GM19035 (cell line): ENCODE results near the gene MYBPC1.
"Not testable (repeated sequence)": the region's sequence is repeated elsewhere in the genome, so short reads cannot be mapped to it uniquely, and the experiment has no call there.

Experiments
- ATAC-seq: cut with Tn5 transposase; IDR thresholded peaks from one replicate; pipeline ENCODE4 v1.9.1; 2021; ENCODE audit not compliant: unreplicated experiment

MYBPC1 gene, protein sequence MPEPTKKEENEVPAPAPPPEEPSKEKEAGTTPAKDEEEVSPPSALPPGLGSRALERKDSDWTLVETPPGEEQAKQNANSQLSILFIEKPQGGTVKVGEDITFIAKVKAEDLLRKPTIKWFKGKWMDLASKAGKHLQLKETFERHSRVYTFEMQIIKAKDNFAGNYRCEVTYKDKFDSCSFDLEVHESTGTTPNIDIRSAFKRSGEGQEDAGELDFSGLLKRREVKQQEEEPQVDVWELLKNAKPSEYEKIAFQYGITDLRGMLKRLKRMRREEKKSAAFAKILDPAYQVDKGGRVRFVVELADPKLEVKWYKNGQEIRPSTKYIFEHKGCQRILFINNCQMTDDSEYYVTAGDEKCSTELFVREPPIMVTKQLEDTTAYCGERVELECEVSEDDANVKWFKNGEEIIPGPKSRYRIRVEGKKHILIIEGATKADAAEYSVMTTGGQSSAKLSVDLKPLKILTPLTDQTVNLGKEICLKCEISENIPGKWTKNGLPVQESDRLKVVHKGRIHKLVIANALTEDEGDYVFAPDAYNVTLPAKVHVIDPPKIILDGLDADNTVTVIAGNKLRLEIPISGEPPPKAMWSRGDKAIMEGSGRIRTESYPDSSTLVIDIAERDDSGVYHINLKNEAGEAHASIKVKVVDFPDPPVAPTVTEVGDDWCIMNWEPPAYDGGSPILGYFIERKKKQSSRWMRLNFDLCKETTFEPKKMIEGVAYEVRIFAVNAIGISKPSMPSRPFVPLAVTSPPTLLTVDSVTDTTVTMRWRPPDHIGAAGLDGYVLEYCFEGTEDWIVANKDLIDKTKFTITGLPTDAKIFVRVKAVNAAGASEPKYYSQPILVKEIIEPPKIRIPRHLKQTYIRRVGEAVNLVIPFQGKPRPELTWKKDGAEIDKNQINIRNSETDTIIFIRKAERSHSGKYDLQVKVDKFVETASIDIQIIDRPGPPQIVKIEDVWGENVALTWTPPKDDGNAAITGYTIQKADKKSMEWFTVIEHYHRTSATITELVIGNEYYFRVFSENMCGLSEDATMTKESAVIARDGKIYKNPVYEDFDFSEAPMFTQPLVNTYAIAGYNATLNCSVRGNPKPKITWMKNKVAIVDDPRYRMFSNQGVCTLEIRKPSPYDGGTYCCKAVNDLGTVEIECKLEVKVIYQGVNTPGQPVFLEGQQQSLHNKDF

DNA sequence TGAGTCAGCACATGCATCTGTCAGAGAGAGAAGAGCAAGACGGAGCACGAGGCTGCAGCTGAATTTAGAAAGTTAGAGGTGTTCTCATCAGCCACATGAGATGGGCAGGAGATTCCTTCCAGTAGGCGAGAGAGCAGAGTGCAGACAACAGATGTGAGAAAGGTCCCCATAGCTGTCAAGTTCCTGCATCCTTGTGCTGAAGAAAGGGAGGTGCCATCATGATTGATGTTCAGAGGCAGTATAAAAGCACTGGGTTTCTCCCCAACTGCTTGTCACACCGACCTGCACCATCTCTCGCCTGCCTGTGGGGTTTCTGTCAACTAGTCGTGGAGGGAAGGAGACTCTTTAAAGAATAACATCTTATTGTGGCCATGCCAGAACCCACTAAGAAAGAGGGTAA, at the start of gene MYBPC1:
MYBPC1 (plus strand) TSS at position 272 of the 400 bp plus-strand sequence; CDS start at position 372, 100 bp downstream.
- no peak for ATAC-seq

DNA sequence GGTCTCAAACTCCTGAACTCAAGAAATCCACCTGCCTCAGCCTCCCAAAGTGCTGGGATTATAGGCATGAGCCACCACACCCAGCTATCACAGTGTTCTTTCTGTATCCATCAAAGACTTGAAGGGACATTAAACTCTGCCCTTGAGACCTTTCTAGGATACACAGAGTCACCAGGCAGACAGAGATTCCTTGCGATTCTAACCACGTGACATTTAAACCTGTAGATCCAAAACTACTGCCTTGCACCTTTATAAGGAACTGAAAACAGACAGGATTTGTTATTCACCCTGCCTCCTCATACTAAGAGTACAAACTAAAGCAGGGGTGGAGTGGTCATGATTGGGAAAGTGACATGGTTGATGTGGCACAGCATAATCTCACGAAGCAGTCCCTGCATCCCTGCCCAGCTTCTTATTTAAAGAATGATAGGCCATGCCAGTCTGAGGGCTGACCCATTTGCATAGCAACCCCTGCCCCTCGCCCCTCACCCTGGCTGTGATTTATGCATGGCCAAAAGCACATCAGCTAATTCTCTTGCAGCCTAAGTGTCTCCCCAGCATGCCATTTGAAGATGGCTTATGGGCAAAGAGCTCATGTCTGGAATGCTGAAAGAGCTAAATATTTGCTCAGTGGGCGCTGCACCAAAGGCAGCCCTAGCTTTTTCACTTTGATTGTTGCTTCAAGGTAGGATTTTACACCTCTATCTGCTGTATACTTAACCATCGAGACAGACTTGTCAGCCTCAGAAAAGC, 43.2 kb upstream of the MYBPC1 start:
- no peak for ATAC-seq

DNA sequence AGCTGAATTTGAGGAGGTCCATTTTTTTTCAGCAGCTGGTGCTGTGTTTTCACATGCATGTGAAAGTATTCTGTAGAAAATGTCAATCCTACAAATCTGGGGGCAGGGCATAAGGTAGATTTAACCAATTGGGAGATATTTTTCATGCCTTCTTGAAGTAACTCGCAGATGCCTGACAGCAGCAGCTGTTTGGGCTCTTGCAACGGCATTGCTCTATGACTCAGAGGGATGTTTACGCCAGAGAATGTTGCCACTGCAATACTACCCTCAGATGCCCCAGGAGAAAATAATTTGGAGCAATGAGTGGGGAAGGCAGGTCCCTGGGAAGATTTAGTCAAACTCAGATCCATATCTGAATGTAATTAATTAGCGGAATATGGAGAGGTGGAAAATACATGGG, 42.5 kb upstream of the MYBPC1 start:
- ATAC-seq: no peak

GRCh38 chr12:101557094-101557493, 37.7 kb upstream of the MYBPC1 start:
- no peak for ATAC-seq

GRCh38 chr12:101558726-101559125, 36.0 kb upstream of the MYBPC1 start:
- ATAC-seq: not testable (repeated sequence)

DNA sequence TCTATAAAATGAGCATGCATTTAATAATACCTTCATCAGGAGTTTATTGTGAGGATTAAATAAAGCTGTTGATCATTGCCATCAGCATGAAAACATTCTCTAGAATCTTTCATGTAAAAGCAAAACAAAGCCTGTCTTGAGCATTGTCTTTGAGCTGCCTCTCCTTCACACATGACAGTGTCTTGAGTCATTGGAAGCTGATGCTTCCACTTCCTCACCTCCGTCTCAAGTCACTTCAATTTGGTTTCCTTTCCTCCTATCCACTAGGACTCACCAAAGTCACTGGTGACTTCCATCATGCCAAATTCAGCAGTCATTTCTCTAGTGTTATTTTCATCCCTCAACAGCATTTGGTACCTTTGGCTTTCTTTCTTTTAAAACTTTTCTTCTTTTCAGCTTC, 31.6 kb upstream of the MYBPC1 start:
- no peak for ATAC-seq

- no peak for ATAC-seq
Observed at GRCh38 chr12:101564912-101565311, 29.9 kb upstream of the MYBPC1 start.

- ATAC-seq: no peak
Observed at GRCh38 chr12:101566318-101566717, 28.5 kb upstream of the MYBPC1 start.

GRCh38 chr12:101567918-101568317, 26.9 kb upstream of the MYBPC1 start:
- no peak for ATAC-seq

- no peak for ATAC-seq
Observed at GRCh38 chr12:101570047-101570446, 24.7 kb upstream of the MYBPC1 start.

- no peak for ATAC-seq
Observed at GRCh38 chr12:101571105-101571504, 23.7 kb upstream of the MYBPC1 start.

DNA sequence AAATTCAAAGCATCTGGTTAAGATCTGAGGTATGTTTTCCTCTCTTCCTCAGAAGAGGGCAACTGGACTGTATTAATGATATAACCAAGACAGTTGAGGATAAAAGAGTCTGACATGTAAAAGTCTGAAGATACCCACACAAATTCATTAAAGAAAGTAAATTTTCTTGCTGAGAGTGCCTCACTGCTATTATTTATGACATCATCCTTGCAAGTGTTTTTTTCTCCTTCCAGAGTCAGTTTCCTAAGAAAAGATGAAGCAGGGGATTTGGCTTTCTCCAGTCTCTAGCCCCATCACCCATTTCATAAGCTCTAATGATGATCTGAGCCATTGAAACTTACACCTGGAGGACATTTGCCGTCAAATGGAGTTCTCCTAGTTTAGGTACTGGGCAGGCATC, 21.0 kb upstream of the MYBPC1 start:
- no peak for ATAC-seq

DNA sequence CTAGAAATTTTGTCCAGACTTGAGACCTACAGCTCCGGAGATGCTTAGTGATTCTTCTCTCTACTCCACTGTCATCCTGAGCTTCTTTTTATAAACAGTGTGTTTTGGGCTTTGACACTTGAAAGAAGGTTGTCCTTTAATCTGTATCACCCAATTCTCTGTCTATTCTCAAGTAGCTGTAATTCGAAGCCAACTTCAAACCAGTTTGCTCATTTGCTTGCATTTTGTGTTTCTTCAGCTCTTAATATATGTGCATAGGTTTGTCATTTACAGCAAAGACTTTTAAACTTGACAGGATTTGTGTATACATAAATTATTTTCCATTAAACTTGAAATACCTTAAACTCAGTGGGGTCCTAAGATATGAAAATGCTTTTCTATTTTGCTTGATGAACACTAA, 16.4 kb upstream of the MYBPC1 start:
- no peak for ATAC-seq

- no peak for ATAC-seq
Observed at GRCh38 chr12:101581190-101581589, 13.6 kb upstream of the MYBPC1 start.

DNA sequence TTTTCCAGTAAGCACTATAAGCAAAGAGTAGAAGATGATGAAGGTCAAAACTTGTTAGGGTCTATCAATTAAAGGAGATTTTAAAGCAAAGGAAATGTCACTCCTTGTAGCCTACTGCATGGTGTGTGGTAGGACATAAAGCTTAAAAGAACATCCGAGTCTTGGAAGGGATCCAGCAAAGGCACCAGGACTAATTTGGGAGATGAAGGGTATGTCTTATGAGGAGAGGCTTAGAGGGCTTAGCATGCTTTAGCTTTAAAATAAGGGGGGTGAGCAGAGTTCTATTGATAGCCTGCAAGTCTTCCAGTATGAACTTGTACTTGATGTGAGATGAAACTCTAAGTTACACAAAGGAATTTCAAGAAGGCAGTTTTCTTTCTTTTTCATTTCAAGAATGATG, 11.8 kb upstream of the MYBPC1 start:
- no peak for ATAC-seq

- no peak for ATAC-seq
Observed at GRCh38 chr12:101590383-101590782, 4.4 kb upstream of the MYBPC1 start.

DNA sequence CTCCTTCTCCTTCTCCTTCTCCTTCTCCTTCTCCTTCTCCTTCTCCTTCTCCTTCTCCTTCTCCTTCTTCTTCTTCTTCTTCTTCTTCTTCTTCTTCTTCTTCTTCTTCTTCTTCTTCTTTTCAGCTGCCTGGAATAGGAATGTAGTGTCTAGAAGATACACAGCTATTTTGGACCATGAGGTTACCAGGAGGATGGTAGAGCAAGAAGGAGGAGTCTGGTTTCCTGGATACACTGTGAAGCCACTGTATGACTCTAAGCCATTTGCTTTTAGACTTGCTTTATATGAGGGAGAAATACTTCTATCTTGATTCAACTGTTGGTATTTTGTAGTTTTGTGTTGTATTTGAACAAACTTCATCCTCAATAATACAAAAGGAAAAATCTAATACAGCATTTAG, 3.0 kb upstream of the MYBPC1 start:
- no peak for ATAC-seq

GRCh38 chr12:101592448-101592847, 2.3 kb upstream of the MYBPC1 start:
- ATAC-seq: no peak

- ATAC-seq: no peak
Observed at GRCh38 chr12:101592921-101593320, 1.9 kb upstream of the MYBPC1 start.

DNA sequence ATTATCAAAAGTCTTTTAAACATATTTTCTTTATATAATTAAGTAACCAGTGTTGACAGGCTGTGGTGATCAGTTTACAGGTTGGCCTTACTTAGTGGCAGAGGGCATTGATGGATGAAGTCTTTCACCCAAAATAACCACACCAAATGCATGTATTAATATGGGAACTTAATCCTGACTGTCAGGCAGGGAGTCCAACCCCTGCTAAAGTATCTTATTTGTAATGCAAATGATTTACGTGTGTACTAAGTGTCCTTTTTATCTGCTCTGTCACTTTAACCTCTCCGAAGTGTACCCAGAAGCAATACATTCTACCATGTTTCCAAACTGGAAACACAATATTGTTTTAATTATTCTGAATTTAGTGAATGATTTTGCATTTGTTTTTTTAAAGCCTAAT, 1.4 kb downstream of the MYBPC1 start:
- ATAC-seq: no peak

DNA sequence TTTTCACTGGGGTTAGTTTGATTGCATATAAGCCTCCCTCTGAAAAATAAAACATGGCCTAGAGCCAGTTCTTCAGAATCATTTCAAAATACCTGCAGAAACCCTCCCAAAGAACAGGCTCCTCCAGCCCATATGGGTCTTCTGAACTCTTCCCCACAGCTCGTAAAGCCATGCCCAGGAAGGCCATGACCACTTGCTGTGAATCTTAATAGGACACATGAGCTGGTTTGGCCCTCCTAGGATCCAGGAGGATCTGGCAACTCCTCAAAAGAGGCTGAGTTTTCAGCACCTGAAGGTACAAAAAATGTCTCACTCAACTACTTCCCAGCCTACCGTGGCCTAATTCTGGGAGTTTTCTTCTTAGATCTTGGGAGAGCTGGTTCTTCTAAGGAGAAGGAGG, 2.4 kb downstream of the MYBPC1 start:
- no peak for ATAC-seq
